GM23248 (cell line): ENCODE data around the gene ST3GAL3. TPM values are rescaled to one million over a fixed set of nuclear protein-coding genes. Genes with fewer than 3 reads are reported as not detected.

Experiments used
- DNase-seq: peaks from one replicate; pipeline ENCODE4 v3.0.0-alpha.2; 2015
- H2AFZ ChIP-seq: fragments of 200-600 bp; sonication (generic); 2 replicates; pipeline ENCODE4 v1.6.1; 2016; ENCODE audit warnings: antibody characterized with exemption
- H3F3A ChIP-seq: fragments of 200-600 bp; sonication (generic); 2 replicates; pipeline ENCODE4 v1.6.1; 2016; ENCODE audit warnings: mild to moderate bottlenecking, antibody characterized with exemption, mixed run types; ENCODE audit not compliant: insufficient read depth
- H3K27ac ChIP-seq: fragments of 200-600 bp; sonication (generic); 2 replicates; pipeline ENCODE4 v1.5.1; 2016; ENCODE audit warnings: mild to moderate bottlenecking
- H3K27me3 ChIP-seq: fragments of 200-600 bp; sonication (generic); replicated peaks from 2 replicates; pipeline ENCODE4 v1.6.1; 2016; ENCODE audit warnings: mild to moderate bottlenecking; ENCODE audit not compliant: insufficient read depth
- H3K36me3 ChIP-seq: fragments of 200-600 bp; sonication (generic); 2 replicates; pipeline ENCODE4 v1.6.1; 2016; ENCODE audit warnings: low read depth, mild to moderate bottlenecking
- H3K4me1 ChIP-seq: fragments of 200-600 bp; sonication (generic); 2 replicates; pipeline ENCODE4 v1.6.1; 2016; ENCODE audit warnings: mild to moderate bottlenecking; ENCODE audit not compliant: insufficient read depth
- H3K4me2 ChIP-seq: fragments of 200-600 bp; sonication (generic); one replicate; pipeline ENCODE4 v1.6.1; 2016; ENCODE audit warnings: mild to moderate bottlenecking; ENCODE audit not compliant: unreplicated experiment
- H3K4me3 ChIP-seq: fragments of 200-600 bp; sonication (generic); 2 replicates; pipeline ENCODE4 v1.5.1; 2016; ENCODE audit warnings: mild to moderate bottlenecking
- H3K79me2 ChIP-seq: fragments of 200-600 bp; sonication (generic); 2 replicates; pipeline ENCODE4 v1.6.1; 2016; ENCODE audit warnings: mild to moderate bottlenecking; ENCODE audit not compliant: insufficient read depth
- H3K9ac ChIP-seq: fragments of 200-600 bp; sonication (generic); 2 replicates; pipeline ENCODE4 v1.6.1; 2016; ENCODE audit warnings: mild to moderate bottlenecking
- H3K9me2 ChIP-seq: fragments of 200-600 bp; sonication (generic); 2 replicates; pipeline ENCODE4 v1.6.1; 2016; ENCODE audit warnings: mixed run types, mild to moderate bottlenecking, moderate library complexity; ENCODE audit not compliant: insufficient read depth
- H3K9me3 ChIP-seq: fragments of 200-600 bp; sonication (generic); one replicate; pipeline ENCODE4 v1.6.1; 2017; ENCODE audit warnings: low read depth
- H4K20me1 ChIP-seq: fragments of 200-600 bp; sonication (generic); 2 replicates; pipeline ENCODE4 v1.6.0; 2016; ENCODE audit not compliant: insufficient read depth
- EZH2 ChIP-seq: fragments of 200-600 bp; sonication (generic); IDR thresholded peaks from 2 replicates; pipeline ENCODE4 v1.6.1; 2018; ENCODE audit warnings: antibody characterized with exemption, mild to moderate bottlenecking; ENCODE audit not compliant: insufficient read depth, poor library complexity, severe bottlenecking
- EZH2phosphoT487 ChIP-seq: fragments of 200-600 bp; sonication (generic); IDR thresholded peaks from 2 replicates; pipeline ENCODE4 v1.6.1; 2018; ENCODE audit warnings: antibody characterized with exemption, moderate library complexity, mild to moderate bottlenecking, low read depth; ENCODE audit not compliant: insufficient read depth
- whole genome bisulfite sequencing, 2 experiments: methylation state at CpG; one replicate each; pipeline ENCODE4 v1.1.6; 2015 to 2017; ENCODE audit warnings: low lambda C conversion rate in 2 of 2, low coverage in 1 of 2; ENCODE audit errors: missing lambda C conversion rate in 2 of 2; 5-methylcytosine and 5-hydroxymethylcytosine counted together
- in situ Hi-C: fragments of 300-500 bp; cut with MboI; formaldehyde crosslinking; loops from 2 replicates; pipeline ENCODE4 v1.15.0; 2020
- polyA plus RNA-seq: library from polyadenylated mRNA; unstranded; fragments of >200 nt; fragmentation: Nextera tagmentation; extraction: Ambion mirVana; gene quantifications from 2 replicates; pipeline ENCODE4 v1.2.1, GENCODE V29; 2016
- total RNA-seq: library from RNA; depleted of rRNA; stranded (reverse); fragments of >200 nt; shearing (Covaris generic); gene quantifications from 2 replicates; pipeline ENCODE4 v1.2.3, GENCODE V29; 2014

ST3GAL3 gene
- total and polyA plus RNA-seq, 2 experiments from 2014 or later: 9.7 to 13.8 TPM

DNA sequence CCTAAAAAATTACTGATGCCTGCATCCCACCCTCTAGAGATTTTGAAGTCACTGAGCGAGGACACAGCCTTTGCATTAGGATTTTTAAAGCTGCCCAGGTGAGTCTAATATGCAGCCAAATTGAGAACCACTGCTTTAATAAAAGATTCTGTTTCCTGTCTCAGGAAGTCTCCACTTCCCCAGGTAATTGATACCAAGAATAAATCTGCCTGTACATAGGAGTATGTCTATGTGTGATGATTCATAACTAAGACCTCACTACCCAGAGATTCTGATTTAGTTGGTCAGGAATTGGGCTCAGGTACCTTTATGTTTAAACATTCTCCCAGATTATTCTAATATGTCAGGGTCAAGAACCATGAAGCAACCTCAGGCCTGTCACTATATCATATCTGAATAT, 117.5 kb downstream of the ST3GAL3 start:
- no peak overlapping the region for H3K9ac ChIP-seq
- no peak overlapping the region for H3K4me2 ChIP-seq
- H3K9me2 ChIP-seq: no peaks in the 10 kb centered on the region
- no peak overlapping the region for H3K27ac ChIP-seq
- peaks cover 15% of the 10 kb centered on the region for H3K4me1 ChIP-seq
- no peak overlapping the region for H3K4me3 ChIP-seq
- H3K79me2 ChIP-seq: peaks cover 6% of the 10 kb centered on the region; the same call in 1 of the 2 replicates
- peaks cover 5% of the 10 kb centered on the region; the same call in 1 of the 2 replicates for H3K36me3 ChIP-seq
- H3K27me3 ChIP-seq: no peaks in the 10 kb centered on the region
- no peaks in the 10 kb centered on the region for H3K9me3 ChIP-seq
- H3F3A ChIP-seq: peaks cover 8% of the 10 kb centered on the region; the same call in 1 of the 2 replicates
- in situ Hi-C loops: no loop called here
- no peak for DNase-seq
- H4K20me1 ChIP-seq: no peaks in the 10 kb centered on the region
- no peak overlapping the region for H2AFZ ChIP-seq
- 100% methylated on average over 1 of the region's 1 CpG for WGBS, 2 experiments
- TF ChIP-seq EZH2: no peak
- no peak for TF ChIP-seq EZH2phosphoT487

DNA sequence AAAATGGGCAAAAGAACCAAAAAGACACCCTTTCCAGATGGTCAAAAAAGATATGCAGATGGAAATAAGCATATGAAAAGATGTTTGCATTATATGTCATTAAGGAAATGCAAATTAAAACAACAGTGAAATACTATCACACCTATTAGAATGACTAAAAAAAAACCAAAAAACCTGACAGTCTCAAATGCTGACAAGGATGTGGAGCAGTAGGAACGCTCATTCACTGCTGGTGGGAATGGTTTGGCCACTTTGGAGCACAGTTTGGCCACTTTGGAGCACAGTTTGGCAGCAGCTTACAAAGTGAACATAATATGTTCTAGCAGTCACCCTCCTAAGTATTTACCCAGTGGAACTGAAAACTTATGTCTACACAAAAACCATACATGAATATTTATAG, 121.2 kb downstream of the ST3GAL3 start:
- Histone ChIP-seq H3K9ac (no peak overlapping the region), H2AFZ (no peak overlapping the region), H3K27ac (no peak overlapping the region), H3K79me2 (peaks cover 4% of the 10 kb centered on the region; the same call in 1 of the 2 replicates), H3K9me2 (no peaks in the 10 kb centered on the region), H3F3A (peaks cover 9% of the 10 kb centered on the region), H3K9me3 (no peaks in the 10 kb centered on the region), H3K36me3 (no peaks in the 10 kb centered on the region), H3K4me3 (no peak overlapping the region), H3K4me2 (no peak overlapping the region), H3K4me1 (peaks cover 4% of the 10 kb centered on the region), H4K20me1 (no peaks in the 10 kb centered on the region), H3K27me3 (no peaks in the 10 kb centered on the region)
- no peak for DNase-seq
- in situ Hi-C loops: no loop called here
- WGBS, 2 experiments: 92 to 100% methylated on average over 1 of the region's 1 CpG
- no peak for TF ChIP-seq EZH2phosphoT487
- TF ChIP-seq EZH2: no peak

DNA sequence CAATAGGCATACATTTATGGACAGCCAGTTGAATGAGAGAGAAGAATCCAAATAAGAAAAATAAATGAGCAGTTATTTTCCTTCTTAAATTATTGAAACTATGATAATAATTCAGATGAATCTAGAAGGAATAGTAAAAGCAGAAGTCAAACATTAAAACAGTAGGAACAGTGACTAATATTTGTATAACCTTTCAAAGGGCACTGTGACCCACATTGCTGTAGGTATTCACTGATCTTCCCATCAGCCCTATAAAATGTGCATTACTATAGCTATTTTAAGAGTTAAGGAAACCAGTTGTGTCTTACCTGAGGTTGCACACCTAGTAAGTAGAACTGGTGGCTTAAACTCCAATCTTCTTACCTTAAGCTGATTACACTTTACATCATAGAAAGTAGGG, 123.5 kb downstream of the ST3GAL3 start:
- TF ChIP-seq EZH2 (no peak), EZH2phosphoT487 (no peak)

DNA sequence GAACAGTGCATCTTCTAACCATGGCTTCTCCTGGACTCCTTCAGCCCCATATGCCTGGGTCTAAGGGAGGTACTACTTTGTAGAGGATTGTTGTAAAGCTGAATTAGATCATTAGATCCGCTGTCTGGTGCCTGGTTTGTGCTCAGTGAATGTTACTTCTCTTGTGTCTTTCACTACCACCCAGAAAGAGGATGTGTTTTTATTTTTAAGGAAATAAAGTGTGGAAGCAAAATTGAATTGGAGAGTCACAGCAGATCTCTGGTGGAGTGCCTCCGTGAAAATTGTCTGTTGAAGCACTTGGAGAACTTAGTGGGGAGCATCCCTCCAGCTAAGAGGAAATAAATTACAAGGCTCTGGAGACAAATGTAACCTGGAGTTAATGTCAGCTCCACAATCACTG, 124.5 kb downstream of the ST3GAL3 start:
- H3K9me3 ChIP-seq: no peaks in the 10 kb centered on the region
- no peaks in the 10 kb centered on the region for H3K36me3 ChIP-seq
- no peaks in the 10 kb centered on the region for H4K20me1 ChIP-seq
- H2AFZ ChIP-seq: no peak overlapping the region
- H3F3A ChIP-seq: peaks cover 23% of the 10 kb centered on the region
- TF ChIP-seq EZH2phosphoT487 (no peak), EZH2 (no peak)
- DNase-seq: no peak
- no peak overlapping the region for H3K9ac ChIP-seq
- in situ Hi-C loops: no loop called here
- no peaks in the 10 kb centered on the region for H3K27me3 ChIP-seq
- no peak overlapping the region for H3K4me3 ChIP-seq
- H3K4me2 ChIP-seq: no peak overlapping the region
- no peaks in the 10 kb centered on the region for H3K79me2 ChIP-seq
- peaks cover 31% of the 10 kb centered on the region for H3K4me1 ChIP-seq
- H3K27ac ChIP-seq: no peak overlapping the region
- H3K9me2 ChIP-seq: no peaks in the 10 kb centered on the region
- WGBS, 2 experiments: 96 to 100% methylated on average over 2 of the region's 2 CpGs

More for the DNA sequence above, 123.5 kb downstream of the ST3GAL3 start:
- Histone ChIP-seq H2AFZ (no peak overlapping the region), H3F3A (peaks cover 23% of the 10 kb centered on the region), H3K27me3 (no peaks in the 10 kb centered on the region), H3K79me2 (no peaks in the 10 kb centered on the region), H4K20me1 (no peaks in the 10 kb centered on the region), H3K4me3 (no peak overlapping the region), H3K36me3 (no peaks in the 10 kb centered on the region), H3K27ac (no peak overlapping the region), H3K4me1 (peaks cover 25% of the 10 kb centered on the region), H3K9me3 (no peaks in the 10 kb centered on the region), H3K9me2 (no peaks in the 10 kb centered on the region), H3K4me2 (no peak overlapping the region), H3K9ac (no peak overlapping the region)
- DNase-seq: no peak
- in situ Hi-C loops: no loop called here

- no peak for DNase-seq
- Histone ChIP-seq H3K79me2 (no peaks in the 10 kb centered on the region), H3K27me3 (no peaks in the 10 kb centered on the region), H3K9me3 (no peaks in the 10 kb centered on the region), H4K20me1 (no peaks in the 10 kb centered on the region), H3K27ac (no peak overlapping the region), H3K4me1 (peaks cover 31% of the 10 kb centered on the region), H2AFZ (no peak overlapping the region), H3F3A (peaks cover 23% of the 10 kb centered on the region), H3K9me2 (no peaks in the 10 kb centered on the region), H3K4me2 (no peak overlapping the region), H3K9ac (no peak overlapping the region), H3K4me3 (no peak overlapping the region), H3K36me3 (no peaks in the 10 kb centered on the region)
- TF ChIP-seq EZH2 (no peak), EZH2phosphoT487 (no peak)
- 85 to 91% methylated on average over 3 of the region's 3 CpGs for WGBS, 2 experiments
- in situ Hi-C loops: no loop called here
These were observed 124.9 kb downstream of the ST3GAL3 start for GRCh38 chr1:43832255-43832654.
